Prostate gland (tissue), 2 donors: Measurements from ENCODE around the gene VSIR.

Experiments
- CTCF ChIP-seq, 4 experiments: fragments of 200-600 bp in 2 of 4; fragments of 450-650 bp in 2 of 4; sonication (generic) in 2 of 4; IDR thresholded peaks; 1 replicate in 3 of 4; 2 replicates in 1 of 4; pipeline ENCODE4 v1.5.1; 2016 to 2019; ENCODE audit warnings: antibody characterized with exemption in 4 of 4, mild to moderate bottlenecking in 2 of 4, moderate library complexity in 2 of 4
- POLR2A ChIP-seq: fragments of 450-650 bp; IDR thresholded peaks from one replicate; pipeline ENCODE4 v1.6.1; 2016; ENCODE audit warnings: antibody characterized with exemption, mild to moderate bottlenecking

GRCh38 chr10:71753091-71753959, 20.0 kb downstream of the VSIR start:
- TF ChIP-seq POLR2A (no peak), CTCF (IDR thresholded peaks at IDR 0.05) (no peak)
